Measurements from ENCODE around the gene CA5B. TPM values are rescaled to one million over a fixed set of nuclear protein-coding genes. Genes with fewer than 3 reads are reported as not detected.

The CA5B gene
- total RNA-seq, 4 donors from 2014 or later = 7.4 to 21.7 (median 19.1) TPM

DNA sequence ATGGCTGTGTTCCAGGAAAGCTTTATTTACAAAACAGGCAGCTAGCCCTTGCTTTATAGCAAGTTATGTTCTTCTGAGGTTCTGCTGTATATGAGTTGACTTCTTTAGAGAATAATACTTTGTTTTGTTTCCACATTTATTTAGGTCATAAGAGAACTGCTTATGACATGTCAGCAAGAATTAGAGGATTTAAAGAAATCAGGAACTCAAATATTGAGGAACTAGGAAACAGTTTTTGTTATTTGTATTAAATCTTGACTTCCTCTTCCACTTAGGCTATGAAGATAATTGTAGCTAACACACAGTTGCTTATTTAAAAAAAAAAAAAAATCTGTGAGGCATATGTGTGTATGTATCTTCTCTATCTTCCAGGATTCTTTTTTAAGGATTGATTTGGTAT is 66.5 kb downstream of the CA5B start:
- Histone ChIP-seq H3K4me3 (no peak overlapping the region), H3K27ac (no peak overlapping the region), H3K36me3 (peaks cover 0 to 9% (median 0%) of the 10 kb centered on the region in 3 donors), H3K9me3 (no peaks in the 10 kb centered on the region), H3K4me1 (no peaks in the 10 kb centered on the region), H3K27me3 (no peaks in the 10 kb centered on the region)
- no peak for TF ChIP-seq POLR2A (IDR thresholded peaks at IDR 0.05)
- TF ChIP-seq, protein P1, sequence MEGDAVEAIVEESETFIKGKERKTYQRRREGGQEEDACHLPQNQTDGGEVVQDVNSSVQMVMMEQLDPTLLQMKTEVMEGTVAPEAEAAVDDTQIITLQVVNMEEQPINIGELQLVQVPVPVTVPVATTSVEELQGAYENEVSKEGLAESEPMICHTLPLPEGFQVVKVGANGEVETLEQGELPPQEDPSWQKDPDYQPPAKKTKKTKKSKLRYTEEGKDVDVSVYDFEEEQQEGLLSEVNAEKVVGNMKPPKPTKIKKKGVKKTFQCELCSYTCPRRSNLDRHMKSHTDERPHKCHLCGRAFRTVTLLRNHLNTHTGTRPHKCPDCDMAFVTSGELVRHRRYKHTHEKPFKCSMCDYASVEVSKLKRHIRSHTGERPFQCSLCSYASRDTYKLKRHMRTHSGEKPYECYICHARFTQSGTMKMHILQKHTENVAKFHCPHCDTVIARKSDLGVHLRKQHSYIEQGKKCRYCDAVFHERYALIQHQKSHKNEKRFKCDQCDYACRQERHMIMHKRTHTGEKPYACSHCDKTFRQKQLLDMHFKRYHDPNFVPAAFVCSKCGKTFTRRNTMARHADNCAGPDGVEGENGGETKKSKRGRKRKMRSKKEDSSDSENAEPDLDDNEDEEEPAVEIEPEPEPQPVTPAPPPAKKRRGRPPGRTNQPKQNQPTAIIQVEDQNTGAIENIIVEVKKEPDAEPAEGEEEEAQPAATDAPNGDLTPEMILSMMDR (IDR thresholded peaks at IDR 0.05) = no peak
- no peak for DNase-seq

DNA sequence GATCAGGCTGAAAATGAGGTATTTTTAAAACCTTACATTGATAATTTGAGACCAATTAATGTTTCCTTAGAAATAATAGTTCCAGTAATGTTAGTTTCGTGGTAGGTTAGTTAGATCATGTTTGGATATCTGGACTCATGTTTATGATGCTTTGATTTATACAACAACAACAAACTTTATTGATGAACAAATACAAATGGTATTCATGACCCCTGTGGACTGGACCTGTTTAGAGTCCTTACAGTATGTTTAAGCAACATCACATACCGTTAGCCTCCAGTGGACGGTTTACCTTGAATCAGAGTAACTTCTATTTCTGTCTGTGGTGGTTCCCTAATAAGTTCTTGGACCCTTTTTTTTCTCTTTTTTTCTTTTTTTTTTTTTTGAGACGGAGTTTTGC is 70.2 kb downstream of the CA5B start:
- H3K36me3 ChIP-seq = peaks cover 0 to 17% (median 0%) of the 10 kb centered on the region in 3 donors

DNA sequence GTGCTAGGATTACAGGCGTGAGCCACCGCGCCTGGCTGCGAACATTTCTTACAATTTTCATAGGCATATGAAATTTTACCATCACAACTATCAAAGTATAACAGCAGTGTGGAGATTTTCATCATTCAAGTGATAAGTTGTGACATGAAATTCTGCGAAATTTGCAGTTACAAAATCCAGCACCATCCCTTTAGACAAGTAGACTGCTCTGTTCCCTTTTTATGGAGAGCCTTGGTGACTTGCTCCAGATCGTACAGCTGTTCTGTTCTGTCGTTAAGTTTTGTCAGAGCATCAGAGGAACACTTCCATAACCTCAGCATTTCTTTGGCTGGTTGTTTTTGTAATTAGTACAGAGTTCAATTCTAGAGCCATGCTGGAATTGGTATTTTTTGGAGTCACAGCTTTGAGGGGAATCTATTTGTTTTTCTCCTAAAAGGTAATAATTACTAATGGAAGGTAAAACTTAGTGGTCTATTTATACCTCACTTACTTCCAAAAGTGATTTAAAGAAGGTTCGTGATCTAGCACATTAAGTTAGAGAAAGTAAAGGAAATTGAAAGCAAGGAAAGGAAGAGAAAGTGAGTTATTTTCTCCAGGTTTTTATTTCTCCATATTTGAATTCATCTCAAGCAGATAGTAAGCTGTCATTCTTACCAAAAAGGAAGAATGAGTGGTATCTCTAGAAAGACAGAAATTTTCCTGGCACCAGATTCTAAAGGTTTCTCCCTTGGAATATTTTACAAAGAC is 74.3 kb downstream of the CA5B start:
- H3K4me3 ChIP-seq = no peak overlapping the region
- DNase-seq = no peak
- no peaks in the 10 kb centered on the region for H3K27me3 ChIP-seq
- no peaks in the 10 kb centered on the region for H3K4me1 ChIP-seq
- TF ChIP-seq, protein P1 (IDR thresholded peaks at IDR 0.05) = no peak
- TF ChIP-seq POLR2A (IDR thresholded peaks at IDR 0.05) = no peak
- peaks cover 0 to 31% (median 0%) of the 10 kb centered on the region in 3 donors for H3K36me3 ChIP-seq
- no peaks in the 10 kb centered on the region for H3K9me3 ChIP-seq
- H3K27ac ChIP-seq = no peak overlapping the region

More for the DNA sequence above, 70.2 kb downstream of the CA5B start:
- H3K27me3 ChIP-seq = no peaks in the 10 kb centered on the region
- TF ChIP-seq POLR2A (IDR thresholded peaks at IDR 0.05) = no peak
- TF ChIP-seq, protein P1 (IDR thresholded peaks at IDR 0.05) = no peak
- no peaks in the 10 kb centered on the region for H3K9me3 ChIP-seq
- H3K4me1 ChIP-seq = no peaks in the 10 kb centered on the region
- no peak overlapping the region for H3K4me3 ChIP-seq
- no peak overlapping the region for H3K27ac ChIP-seq
- DNase-seq = no peak

DNA sequence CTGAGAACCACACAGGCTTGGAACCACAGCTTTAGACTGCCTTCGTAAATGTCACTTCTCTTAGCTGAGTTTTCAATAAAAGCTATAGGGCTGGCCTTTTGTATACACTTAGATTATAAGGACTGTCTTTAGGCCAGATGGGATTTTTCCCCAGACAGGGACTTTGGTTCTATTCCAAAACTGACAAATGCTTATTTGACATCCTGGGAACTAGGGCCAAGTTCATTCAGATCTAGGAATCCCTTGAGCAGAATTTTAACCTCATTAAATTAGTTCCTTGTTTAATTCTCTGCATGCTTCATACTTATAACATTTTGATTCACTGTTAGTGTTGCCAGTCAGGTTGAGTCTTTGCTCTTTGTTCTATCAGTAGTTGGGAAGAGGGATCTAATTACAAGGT is 75.3 kb downstream of the CA5B start:
- no peak overlapping the region for H3K27ac ChIP-seq
- TF ChIP-seq POLR2A (IDR thresholded peaks at IDR 0.05) = no peak
- TF ChIP-seq, protein P1 (IDR thresholded peaks at IDR 0.05) = no peak

DNA sequence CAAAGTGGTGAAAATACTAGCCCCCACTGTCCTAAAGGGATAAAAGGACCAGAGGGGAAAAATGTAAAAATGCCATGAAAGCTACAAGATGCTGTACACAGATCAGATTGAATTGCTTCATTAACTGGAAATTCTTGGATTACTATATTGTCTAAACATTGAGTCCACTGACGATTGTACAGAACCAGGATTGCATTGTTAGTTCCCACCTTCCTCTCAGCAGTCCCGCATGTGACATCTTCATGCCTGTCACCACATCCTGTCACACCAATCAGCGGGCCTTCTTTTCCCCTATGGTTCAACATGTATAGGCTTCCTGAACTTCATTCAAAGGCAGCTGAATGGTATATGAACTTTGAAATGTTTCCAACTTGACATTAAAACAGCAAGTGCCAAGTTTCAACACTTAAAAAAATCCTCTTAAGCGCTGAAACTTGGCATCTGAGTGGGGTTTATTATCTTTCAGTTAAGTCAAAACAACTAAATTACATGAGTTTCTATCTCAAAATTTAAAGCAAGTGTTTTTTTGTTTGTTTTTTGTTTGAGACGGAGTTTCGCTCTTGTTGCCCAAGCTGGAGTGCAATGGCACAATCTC is 76.8 kb downstream of the CA5B start:
- DNase-seq = no peak

More for the DNA sequence above, 75.3 kb downstream of the CA5B start:
- no peak overlapping the region for H3K4me3 ChIP-seq
- no peaks in the 10 kb centered on the region for H3K4me1 ChIP-seq
- H3K9me3 ChIP-seq = no peaks in the 10 kb centered on the region
- DNase-seq = no peak
- no peaks in the 10 kb centered on the region for H3K27me3 ChIP-seq
- H3K36me3 ChIP-seq = peaks cover 0 to 31% (median 0%) of the 10 kb centered on the region in 3 donors

More for the DNA sequence above, 76.8 kb downstream of the CA5B start:
- TF ChIP-seq, protein P1 (IDR thresholded peaks at IDR 0.05) = no peak
- TF ChIP-seq POLR2A (IDR thresholded peaks at IDR 0.05) = no peak
- Histone ChIP-seq H3K9me3 (no peaks in the 10 kb centered on the region), H3K27me3 (no peaks in the 10 kb centered on the region), H3K4me3 (no peak overlapping the region), H3K4me1 (no peaks in the 10 kb centered on the region), H3K36me3 (peaks cover 0 to 29% (median 0%) of the 10 kb centered on the region in 3 donors), H3K27ac (no peak overlapping the region)
